Activated CD4-positive, alpha-beta T cell treated with anti-CD3 and anti-CD28 coated beads, Interleukin-2, amount 10 ng/mL, durations not matched to agents 7 days and 5 days (primary cell): ENCODE results near the gene S100A16. TPM values are rescaled to one million over a fixed set of nuclear protein-coding genes. Genes with fewer than 3 reads are reported as not detected.
A peak's percentile ranks its signal among the peaks of the same experiment; 100 is the strongest.

Experiments used
- CTCF ChIA-PET: fragments of 350-600 bp; sonication (Branson Sonifier 250); formaldehyde crosslinking; loops from one replicate; lab custom pipeline; 2021; ENCODE audit warnings: antibody characterized with exemption; lab: Charles Lee
- POLR2A ChIA-PET: fragments of 350-600 bp; sonication (Branson Sonifier 250); formaldehyde crosslinking; loops from one replicate; lab custom pipeline; 2021; ENCODE audit warnings: antibody characterized with exemption; lab: Charles Lee
- DNase-seq: peaks from one replicate; pipeline ENCODE4 v3.0.0-alpha.2; 2020
- H3K27ac Mint-ChIP-seq: one replicate; pipeline ENCODE4 v1.8.0; 2021; ENCODE audit warnings: mild to moderate bottlenecking, moderate library complexity, mixed read lengths
- H3K27me3 Mint-ChIP-seq: one replicate; pipeline ENCODE4 v1.8.0; 2021; ENCODE audit warnings: mixed read lengths
- H3K36me3 Mint-ChIP-seq: one replicate; pipeline ENCODE4 v1.8.0; 2021; ENCODE audit warnings: low read depth, mixed read lengths
- H3K4me1 Mint-ChIP-seq: one replicate; pipeline ENCODE4 v1.8.0; 2021; ENCODE audit warnings: mixed read lengths
- H3K4me3 Mint-ChIP-seq: one replicate; pipeline ENCODE4 v1.8.0; 2021; ENCODE audit warnings: mild to moderate bottlenecking, moderate library complexity, mixed read lengths
- H3K9me3 Mint-ChIP-seq: one replicate; pipeline ENCODE4 v1.8.0; 2021; ENCODE audit warnings: mixed read lengths
- total RNA-seq, 2 experiments: library from RNA; stranded (reverse); gene quantifications; one replicate each; pipeline ENCODE4 v1.2.3, GENCODE V29; 2021

Gene S100A16
- total RNA-seq, 2 experiments from 2014 or later, result not detected

- H3K4me1 Mint-ChIP-seq, result peaks cover 44% of the 10 kb centered on the region
- DNase-seq, result peak; percentile 98
- no peaks in the 10 kb centered on the region for H3K27me3 Mint-ChIP-seq
- H3K4me3 Mint-ChIP-seq, result peak within 1 kb of the TSS; percentile 92
- peaks cover 36% of the 10 kb centered on the region for H3K36me3 Mint-ChIP-seq
- H3K27ac Mint-ChIP-seq, result peak within 1 kb of the TSS; percentile 99
- POLR2A ChIA-PET, result interaction anchor here (0.6 to 1.8 kb wide), 14 partner anchors 10 to 770 kb away, joined by 3 to 7 read pairs (median 3); partner anchors contain the start of genes RPS27, S100A6 and SNAPIN
- CTCF ChIA-PET, result interaction anchor here (0.7 to 2.4 kb wide), 18 partner anchors 9 to 130 kb away, joined by 3 to 10 read pairs (median 4); no protein-coding TSS in a partner anchor
- no peaks in the 10 kb centered on the region for H3K9me3 Mint-ChIP-seq
These were observed 21.1 kb upstream of the S100A16 start, which contains the start of gene CHTOP for GRCh38 chr1:153633754-153634665. Gene CHTOP (plus strand): TSS chr1:153634066. CDS start chr1:153636589, 2,523 bp downstream.

- H3K9me3 Mint-ChIP-seq, result no peaks in the 10 kb centered on the region
- H3K4me1 Mint-ChIP-seq, result peaks cover 44% of the 10 kb centered on the region
- POLR2A ChIA-PET, result interaction anchor here (0.6 to 1.8 kb wide), 8 partner anchors 11 to 617 kb away, joined by 3 to 7 read pairs (median 3); partner anchors contain the start of gene SNAPIN
- no peaks in the 10 kb centered on the region for H3K27me3 Mint-ChIP-seq
- H3K4me3 Mint-ChIP-seq, result peak overlapping the region; percentile 92
- no peak for DNase-seq
- CTCF ChIA-PET, result interaction anchor here (0.6 to 2.4 kb wide), 11 partner anchors 10 to 129 kb away, joined by 3 to 10 read pairs (median 4); no protein-coding TSS in a partner anchor
- peak overlapping the region; percentile 99 for H3K27ac Mint-ChIP-seq
- peaks cover 30% of the 10 kb centered on the region for H3K36me3 Mint-ChIP-seq
These were observed 20.3 kb upstream of the S100A16 start for GRCh38 chr1:153633161-153633753.

DNA sequence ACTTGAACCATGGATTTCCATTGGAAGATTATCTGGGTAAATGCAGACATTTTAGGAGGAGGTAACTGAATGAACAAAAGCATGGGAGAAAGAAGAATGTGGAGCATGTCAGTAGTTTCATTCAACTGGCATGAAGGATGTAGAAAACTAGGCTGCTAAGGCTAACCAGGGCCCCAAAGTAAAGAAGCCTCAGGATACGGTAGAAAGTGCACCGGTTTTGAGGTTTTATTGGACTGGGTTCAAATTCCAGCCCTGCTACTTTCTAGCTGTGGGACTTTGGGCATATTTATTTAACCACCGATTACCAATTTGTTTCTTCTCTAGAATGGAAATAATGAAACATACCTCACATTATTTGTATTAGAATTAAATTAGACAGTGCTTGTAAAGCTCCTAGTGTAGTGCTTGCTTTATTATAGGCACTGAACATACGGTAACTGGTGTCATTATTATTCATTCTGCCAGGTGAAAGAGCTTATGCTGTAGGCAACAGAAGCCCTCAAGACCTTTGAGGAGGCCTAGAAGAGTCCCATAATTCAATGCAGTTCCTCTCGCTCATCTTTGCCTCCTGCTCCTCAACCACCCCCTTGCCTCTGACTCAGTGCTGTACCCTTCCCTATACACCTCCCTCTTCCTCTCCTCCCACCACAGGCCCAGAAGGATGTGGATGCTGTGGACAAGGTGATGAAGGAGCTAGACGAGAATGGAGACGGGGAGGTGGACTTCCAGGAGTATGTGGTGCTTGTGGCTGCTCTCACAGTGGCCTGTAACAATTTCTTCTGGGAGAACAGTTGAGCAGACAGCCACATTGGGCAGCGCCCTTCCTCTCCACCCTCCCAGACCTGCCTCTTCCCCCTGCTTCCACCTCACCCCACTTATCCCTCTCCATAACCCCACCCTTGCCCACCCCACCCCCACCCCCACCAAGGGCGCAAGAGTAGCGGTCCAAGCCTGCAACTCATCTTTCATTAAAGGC lies 18.4 kb upstream of the S100A16 start:
- H3K4me3 Mint-ChIP-seq, result no peak overlapping the region
- POLR2A ChIA-PET, result no interaction called here
- no peaks in the 10 kb centered on the region for H3K27me3 Mint-ChIP-seq
- H3K36me3 Mint-ChIP-seq, result peaks cover 14% of the 10 kb centered on the region
- H3K9me3 Mint-ChIP-seq, result no peaks in the 10 kb centered on the region
- H3K27ac Mint-ChIP-seq, result peak overlapping the region; percentile 20
- CTCF ChIA-PET, result interaction anchor here (1.3 kb wide), 1 partner anchor 16 kb away, joined by 3 read pairs; no protein-coding TSS in a partner anchor
- no peak for DNase-seq
- peaks cover 31% of the 10 kb centered on the region for H3K4me1 Mint-ChIP-seq

GRCh38 chr1:153630384-153630783 lies 17.4 kb upstream of the S100A16 start:
- H3K27me3 Mint-ChIP-seq, result no peaks in the 10 kb centered on the region
- DNase-seq, result no peak
- H3K27ac Mint-ChIP-seq, result no peak overlapping the region
- ChIA-PET CTCF (interaction anchor here (1.3 kb wide), 1 partner anchor 42 kb away, joined by 6 read pairs; no protein-coding TSS in a partner anchor), POLR2A (no interaction called here)
- H3K36me3 Mint-ChIP-seq, result peaks cover 8% of the 10 kb centered on the region
- peaks cover 25% of the 10 kb centered on the region for H3K4me1 Mint-ChIP-seq
- no peaks in the 10 kb centered on the region for H3K9me3 Mint-ChIP-seq
- no peak overlapping the region for H3K4me3 Mint-ChIP-seq

GRCh38 chr1:153629971-153630370 lies 17.0 kb upstream of the S100A16 start:
- Mint-ChIP-seq H3K27me3 (no peaks in the 10 kb centered on the region), H3K4me1 (peaks cover 23% of the 10 kb centered on the region), H3K4me3 (no peak overlapping the region), H3K9me3 (no peaks in the 10 kb centered on the region), H3K27ac (no peak overlapping the region), H3K36me3 (peaks cover 7% of the 10 kb centered on the region)
- DNase-seq, result no peak
- ChIA-PET CTCF (interaction anchor here (1.3 kb wide), 1 partner anchor 42 kb away, joined by 6 read pairs; no protein-coding TSS in a partner anchor), POLR2A (no interaction called here)

GRCh38 chr1:153629343-153629665 lies 16.4 kb upstream of the S100A16 start:
- no peak overlapping the region for H3K27ac Mint-ChIP-seq
- CTCF ChIA-PET, result interaction anchor here (1.6 to 3.6 kb wide), 3 partner anchors 14 to 94 kb away, joined by 5 to 45 read pairs (median 9); partner anchors contain the start of genes S100A14, S100A16 and S100A6

GRCh38 chr1:153628638-153629342 lies 15.9 kb upstream of the S100A16 start:
- Mint-ChIP-seq H3K36me3 (peaks cover 2% of the 10 kb centered on the region), H3K4me3 (no peak overlapping the region), H3K27ac (no peak overlapping the region), H3K9me3 (no peaks in the 10 kb centered on the region), H3K4me1 (peaks cover 21% of the 10 kb centered on the region), H3K27me3 (no peaks in the 10 kb centered on the region)
- ChIA-PET POLR2A (interaction anchor here (0.6 kb wide), 1 partner anchor 75 kb away, joined by 3 read pairs; no protein-coding TSS in a partner anchor), CTCF (interaction anchor here (1.5 to 3.6 kb wide), 4 partner anchors 13 to 97 kb away, joined by 3 to 45 read pairs (median 7); partner anchors contain the start of genes S100A14, S100A16 and S100A6)
- no peak for DNase-seq

More at GRCh38 chr1:153629343-153629665, 16.4 kb upstream of the S100A16 start:
- POLR2A ChIA-PET, result no interaction called here
- H3K27me3 Mint-ChIP-seq, result no peaks in the 10 kb centered on the region
- no peak overlapping the region for H3K4me3 Mint-ChIP-seq
- no peaks in the 10 kb centered on the region for H3K9me3 Mint-ChIP-seq
- H3K36me3 Mint-ChIP-seq, result peaks cover 3% of the 10 kb centered on the region
- no peak for DNase-seq
- H3K4me1 Mint-ChIP-seq, result peaks cover 21% of the 10 kb centered on the region

GRCh38 chr1:153627715-153628626 lies 15.0 kb upstream of the S100A16 start, which contains the start of gene S100A1:
Gene S100A1 (plus strand): TSS chr1:153628434. CDS start chr1:153630522, 2,088 bp downstream.
- no peak for DNase-seq
- no peak within 1 kb of the TSS for H3K4me3 Mint-ChIP-seq
- H3K4me1 Mint-ChIP-seq, result peaks cover 13% of the 10 kb centered on the region
- ChIA-PET POLR2A (interaction anchor here (0.6 kb wide), 1 partner anchor 74 kb away, joined by 3 read pairs; no protein-coding TSS in a partner anchor), CTCF (interaction anchor here (0.8 to 3.6 kb wide), 12 partner anchors 10 to 131 kb away, joined by 3 to 45 read pairs (median 4); partner anchors contain the start of genes S100A14, S100A16 and S100A6)
- H3K9me3 Mint-ChIP-seq, result no peaks in the 10 kb centered on the region
- H3K27me3 Mint-ChIP-seq, result no peaks in the 10 kb centered on the region
- H3K27ac Mint-ChIP-seq, result no peak within 1 kb of the TSS
- peaks cover 2% of the 10 kb centered on the region for H3K36me3 Mint-ChIP-seq

GRCh38 chr1:153626904-153627714 lies 14.2 kb upstream of the S100A16 start, which contains the start of gene S100A13:
Gene S100A13 (minus strand): TSS chr1:153627505. CDS start chr1:153626472, 1,033 bp downstream.
- H3K27ac Mint-ChIP-seq, result no peak within 1 kb of the TSS

More at GRCh38 chr1:153626904-153627714, 14.2 kb upstream of the S100A16 start, which contains the start of gene S100A13:
- no peak within 1 kb of the TSS for H3K4me3 Mint-ChIP-seq
- H3K9me3 Mint-ChIP-seq, result no peaks in the 10 kb centered on the region
- H3K27me3 Mint-ChIP-seq, result no peaks in the 10 kb centered on the region
- ChIA-PET CTCF (interaction anchor here (0.6 to 3.6 kb wide), 13 partner anchors 11 to 132 kb away, joined by 3 to 45 read pairs (median 3); partner anchors contain the start of genes S100A14, S100A16 and S100A6), POLR2A (no interaction called here)
- no peak for DNase-seq
- H3K4me1 Mint-ChIP-seq, result peaks cover 7% of the 10 kb centered on the region
- H3K36me3 Mint-ChIP-seq, result peaks cover 2% of the 10 kb centered on the region
